ENCODE results near the gene FADD.
"Not testable (repeated sequence)": the region's sequence is repeated elsewhere in the genome, so short reads cannot be mapped to it uniquely, and the experiment has no call there.

Gene FADD

GRCh38 chr11:70205766-70206165, 2.7 kb downstream of the FADD start:
- no peak for DNase-seq

GRCh38 chr11:70206226-70206981, 3.3 kb downstream of the FADD start:
- no peak for DNase-seq

DNA sequence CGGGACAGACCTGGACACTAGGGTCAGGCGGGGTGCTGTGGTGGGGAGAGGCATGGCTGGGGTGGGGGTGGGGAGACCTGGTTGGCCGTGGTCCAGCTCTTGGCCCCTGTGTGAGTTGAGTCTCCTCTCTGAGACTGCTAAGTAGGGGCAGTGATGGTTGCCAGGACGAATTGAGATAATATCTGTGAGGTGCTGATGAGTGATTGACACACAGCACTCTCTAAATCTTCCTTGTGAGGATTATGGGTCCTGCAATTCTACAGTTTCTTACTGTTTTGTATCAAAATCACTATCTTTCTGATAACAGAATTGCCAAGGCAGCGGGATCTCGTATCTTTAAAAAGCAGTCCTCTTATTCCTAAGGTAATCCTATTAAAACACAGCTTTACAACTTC, 3.9 kb downstream of the FADD start:
- DNase-seq = no peak

GRCh38 chr11:70207531-70208131, 4.5 kb downstream of the FADD start:
- no peak for DNase-seq

GRCh38 chr11:70209391-70209912, 6.4 kb downstream of the FADD start:
- no peak for DNase-seq

DNA sequence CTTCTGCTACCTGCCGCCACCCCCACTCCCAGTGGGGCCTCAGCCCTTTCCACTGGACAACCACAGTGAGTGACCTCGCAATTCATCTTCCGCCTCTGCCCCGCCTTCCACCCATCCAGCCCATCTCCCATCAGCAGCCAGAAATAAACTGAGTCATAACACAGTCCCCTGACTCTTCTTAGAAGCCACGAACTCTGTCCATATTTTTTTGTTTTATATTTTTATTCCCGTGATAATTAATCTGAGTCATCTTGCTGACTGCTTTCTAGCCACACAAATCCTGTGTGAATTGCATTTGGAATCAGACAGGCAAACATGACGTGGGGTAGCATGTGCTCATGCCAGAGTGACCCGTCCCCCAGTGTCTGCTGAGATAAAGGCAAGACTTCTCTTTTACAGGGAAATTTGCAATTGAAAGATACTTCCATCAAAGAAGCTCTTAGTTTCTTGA, 7.0 kb downstream of the FADD start:
- DNase-seq = no peak

DNA sequence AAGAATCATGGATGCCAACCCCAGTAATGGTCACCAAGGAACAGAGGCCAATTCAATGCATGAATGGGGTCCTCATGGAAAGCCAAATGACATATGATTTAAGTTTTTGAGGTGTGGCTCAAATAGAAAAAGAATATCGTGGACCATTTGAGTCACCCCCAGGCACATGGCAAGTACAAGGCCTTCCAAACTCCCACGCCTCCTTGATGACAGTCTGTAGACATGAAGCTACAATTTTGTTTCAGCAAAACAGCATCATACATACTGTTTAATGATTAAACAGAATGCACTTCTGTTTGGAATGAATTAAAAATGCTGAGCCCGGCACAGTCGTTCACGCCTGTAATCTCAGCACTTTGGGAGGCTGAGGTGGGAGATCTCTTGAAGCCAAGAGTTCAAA, 7.4 kb downstream of the FADD start:
- no peak for DNase-seq

DNA sequence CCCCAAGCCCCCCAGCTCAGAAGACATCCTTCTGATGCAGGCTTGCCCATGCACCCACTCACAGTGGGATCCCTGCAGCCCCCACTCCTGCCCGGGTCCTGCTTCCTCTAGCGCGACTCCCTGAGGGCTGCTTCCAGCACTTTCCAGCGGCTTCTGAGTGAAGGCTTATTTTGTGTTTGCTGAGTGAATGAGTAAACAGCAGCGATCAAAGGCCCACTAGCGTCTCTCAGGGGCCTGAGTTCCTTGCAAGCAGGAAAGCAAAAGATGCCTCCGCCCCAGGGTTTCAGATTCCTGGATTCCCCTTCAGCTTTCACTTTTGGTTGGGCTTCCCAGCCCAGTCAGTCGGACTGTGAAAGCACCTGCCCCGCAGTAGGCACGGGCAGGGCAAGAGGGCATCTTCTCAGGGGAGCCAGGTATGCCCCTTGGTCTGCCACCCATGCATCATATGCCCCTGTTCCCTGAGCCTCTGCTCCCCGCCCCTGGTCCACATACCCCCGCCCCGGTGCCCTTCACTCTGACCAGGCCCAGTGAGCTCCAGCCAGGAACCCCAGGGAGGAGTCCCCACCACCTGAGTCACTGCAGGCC, 9.2 kb downstream of the FADD start:
- DNase-seq = peak; percentile 25

DNA sequence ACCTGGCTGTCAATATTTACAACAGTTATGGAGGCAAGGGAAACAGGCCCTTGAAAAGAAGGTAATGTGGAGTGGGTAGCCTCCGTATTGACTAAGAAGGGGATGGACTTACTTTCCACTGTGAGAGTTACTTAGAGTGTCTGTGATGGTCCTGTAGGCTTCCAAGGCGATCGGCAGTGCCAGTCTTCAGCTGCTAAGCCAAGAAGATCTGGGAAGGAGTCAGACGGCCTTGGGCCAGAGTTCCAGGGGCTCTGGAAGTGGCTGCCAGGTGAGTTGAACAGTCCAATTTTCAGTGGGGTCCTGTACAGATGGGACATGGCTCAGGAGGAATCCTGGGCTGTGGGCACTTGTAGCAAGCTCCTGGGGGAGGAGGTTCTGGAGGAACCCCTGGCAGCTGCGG, 14.3 kb downstream of the FADD start:
- not testable (repeated sequence) for DNase-seq

GRCh38 chr11:70218076-70218475, 15.0 kb downstream of the FADD start:
- DNase-seq = not testable (repeated sequence)

GRCh38 chr11:70220136-70220535, 17.0 kb downstream of the FADD start:
- DNase-seq = no peak

GRCh38 chr11:70220920-70221319, 17.8 kb downstream of the FADD start:
- DNase-seq = no peak

DNA sequence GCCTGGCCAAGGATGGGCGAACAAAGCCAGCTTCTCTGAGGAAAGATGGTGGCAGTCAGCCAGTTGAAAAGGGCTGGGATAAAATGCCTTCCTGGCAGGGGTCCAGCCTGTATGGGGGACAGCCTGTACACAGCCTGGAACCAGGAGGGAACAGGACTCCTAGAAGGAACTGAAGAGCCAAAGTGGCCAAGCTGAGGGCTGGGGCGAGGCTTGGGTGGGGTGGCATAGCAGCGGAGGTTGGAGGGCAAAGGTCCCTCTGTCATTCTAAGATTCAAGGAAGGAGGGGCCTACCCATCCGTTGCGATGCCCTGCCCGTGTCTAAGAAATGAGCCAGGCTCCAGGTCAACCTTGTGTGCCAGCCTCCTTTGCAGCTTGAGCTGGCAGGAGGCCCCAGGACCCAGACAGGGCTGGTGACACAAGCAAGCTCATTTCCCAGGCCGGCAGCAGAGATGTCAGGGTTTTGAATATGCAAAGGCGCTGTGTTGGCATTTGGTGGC, 22.6 kb downstream of the FADD start:
- DNase-seq = no peak

GRCh38 chr11:70226183-70226582, 23.1 kb downstream of the FADD start:
- DNase-seq = no peak

- no peak for DNase-seq
Measured at GRCh38 chr11:70226967-70227366, 23.9 kb downstream of the FADD start.

DNA sequence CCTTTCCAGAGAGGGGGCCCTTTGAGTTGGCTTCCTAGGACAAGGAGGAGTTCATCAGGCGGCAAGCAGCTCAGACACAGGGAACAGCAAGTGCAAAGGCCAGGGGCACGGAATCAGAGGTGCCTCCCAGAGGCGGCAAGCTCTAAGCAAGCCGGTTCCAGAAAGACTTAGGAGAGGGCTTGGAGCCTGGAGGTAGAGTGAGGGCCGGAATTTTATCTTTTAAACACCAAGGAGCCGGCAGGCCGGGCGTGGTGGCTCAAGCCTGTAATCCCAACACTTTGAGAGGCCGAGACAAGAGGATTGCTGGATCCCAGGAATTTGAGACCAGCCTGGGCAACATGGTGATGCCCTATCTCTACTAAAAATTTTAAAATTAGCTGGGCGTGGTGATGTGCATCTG, 26.6 kb downstream of the FADD start:
- no peak for DNase-seq

DNA sequence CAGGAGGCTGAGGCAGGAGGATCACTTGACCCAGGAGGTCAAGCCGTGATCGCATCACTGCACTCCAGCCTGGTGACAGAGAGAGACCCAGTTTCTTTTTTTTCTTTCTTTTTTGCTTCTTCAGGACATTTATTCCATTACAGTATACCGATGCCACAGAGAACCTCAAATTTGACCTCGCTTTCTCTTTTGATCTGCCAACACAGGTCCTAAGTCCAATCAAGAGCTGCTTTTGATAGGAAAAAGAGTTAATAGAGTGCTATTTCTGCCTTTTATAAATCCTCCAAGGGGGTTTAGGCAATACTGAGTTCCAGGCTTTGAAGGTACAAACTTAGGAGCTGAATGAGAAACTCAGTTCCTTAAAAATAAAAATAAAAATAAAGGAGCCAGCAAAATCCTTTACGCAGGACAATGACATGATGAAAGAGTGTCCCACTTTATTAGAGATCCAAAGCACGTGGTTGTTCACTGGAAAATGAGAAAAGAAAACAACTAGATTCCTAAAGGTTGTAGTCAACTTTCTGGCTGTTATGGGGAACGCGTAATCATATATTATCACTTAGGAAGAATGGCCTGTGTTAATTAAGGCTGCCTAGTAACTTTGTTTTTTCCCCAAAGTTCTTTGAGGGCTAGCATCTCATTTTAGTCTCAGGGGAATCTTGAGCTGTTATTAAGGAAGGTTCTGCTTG, 27.2 kb downstream of the FADD start:
- DNase-seq = no peak

DNA sequence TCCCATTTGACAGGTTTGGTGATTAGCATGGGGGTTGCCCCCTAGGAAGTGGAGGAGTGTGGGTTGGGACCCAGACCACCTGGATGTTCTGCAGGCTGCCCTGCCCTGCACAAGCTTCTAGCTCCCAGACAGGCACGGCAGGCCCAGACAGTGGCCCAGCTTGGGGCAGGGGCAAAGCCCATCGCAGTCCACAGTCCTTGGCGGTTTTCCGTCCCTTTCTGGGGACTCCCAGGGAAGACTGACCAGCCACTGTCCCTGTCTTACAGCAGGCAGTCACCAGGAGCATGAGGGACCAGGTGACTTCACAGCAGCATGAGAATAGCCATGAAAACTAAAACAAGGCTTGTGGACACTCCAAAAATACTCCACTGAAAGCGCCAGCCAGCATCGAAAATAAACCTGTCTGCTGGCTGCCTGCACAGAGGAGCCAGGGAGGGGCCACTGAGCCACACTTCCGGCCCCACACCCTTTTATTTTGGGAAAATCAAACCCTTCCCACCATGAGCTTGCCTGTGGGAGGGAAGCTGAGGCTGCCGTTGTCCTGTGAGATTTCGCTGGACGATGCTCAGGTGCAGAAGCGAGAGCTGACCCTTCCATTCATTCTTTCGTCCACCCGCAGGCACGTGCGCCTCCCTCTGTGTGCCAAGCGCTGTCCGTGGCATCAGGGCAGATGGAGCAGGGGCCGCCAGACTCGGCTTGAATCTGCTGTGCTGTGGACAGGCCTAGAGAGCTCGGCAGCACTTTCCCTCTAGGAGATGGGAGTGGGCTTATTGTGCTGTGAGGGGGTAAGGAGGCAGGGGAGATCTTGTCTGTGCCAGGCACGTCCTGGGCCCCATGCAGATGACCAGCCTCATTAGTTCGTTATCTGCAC, 28.0 kb downstream of the FADD start:
- no peak for DNase-seq

GRCh38 chr11:70233034-70233433, 29.9 kb downstream of the FADD start:
- DNase-seq = no peak

DNA sequence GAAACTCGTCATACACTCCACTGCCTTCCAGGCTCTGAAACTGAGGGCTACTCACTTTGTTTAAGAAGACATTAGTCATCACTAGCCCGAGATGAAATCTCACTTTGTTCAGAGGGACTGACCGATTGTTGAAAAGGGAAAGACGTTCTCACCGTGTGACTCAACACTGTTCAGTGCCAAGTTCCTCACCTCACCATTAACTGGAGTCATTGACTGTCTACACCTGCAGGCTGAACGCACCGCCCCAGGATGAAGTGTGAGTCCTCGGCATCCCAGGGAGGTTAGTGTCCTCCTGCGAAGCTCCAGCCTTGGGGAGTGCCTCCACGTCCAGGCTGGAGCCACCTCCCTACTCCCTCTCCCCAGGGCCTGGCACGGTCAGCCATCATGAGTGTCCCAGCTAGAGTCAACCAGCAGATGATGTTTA, 30.4 kb downstream of the FADD start:
- DNase-seq = peak; percentile 57

- no peak for DNase-seq
Measured at GRCh38 chr11:70233962-70234361, 30.9 kb downstream of the FADD start.

- DNase-seq = no peak
Measured at GRCh38 chr11:70240337-70240736, 37.2 kb downstream of the FADD start.

All from RPMI8226 (cell line).